NCI-H187 (cell line): ENCODE data around the gene ABHD17C.

Source experiments
- DNase-seq, 2 experiments: peaks; one replicate each; lab custom pipeline; 2025; lab: John Stamatoyannopoulos, UW

Gene ABHD17C

GRCh38 chr15:80787316-80787715 is 92.2 kb downstream of the ABHD17C start:
- DNase-seq, result no peak

DNA sequence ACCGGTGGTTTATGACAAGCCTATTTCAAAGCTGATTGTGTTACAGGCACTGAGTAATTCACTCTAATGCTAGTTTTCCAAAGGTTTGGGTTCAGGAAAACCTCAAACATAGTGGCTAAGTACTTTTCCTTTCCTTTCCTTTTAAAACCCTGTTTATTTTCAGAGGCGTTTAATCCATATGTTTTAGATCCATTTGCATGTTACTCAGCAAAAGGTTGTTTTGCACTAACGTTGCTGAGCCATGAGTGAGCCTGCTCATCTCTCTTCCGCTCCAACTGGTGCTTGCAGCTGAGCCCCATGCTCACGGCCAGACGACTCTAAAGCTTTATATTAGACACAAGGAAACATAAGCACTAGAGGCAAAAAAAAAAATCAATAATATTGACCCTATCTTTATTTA is 93.4 kb downstream of the ABHD17C start:
- DNase-seq, result no peak

GRCh38 chr15:80789296-80789695 is 94.2 kb downstream of the ABHD17C start:
- DNase-seq, result no peak

DNA sequence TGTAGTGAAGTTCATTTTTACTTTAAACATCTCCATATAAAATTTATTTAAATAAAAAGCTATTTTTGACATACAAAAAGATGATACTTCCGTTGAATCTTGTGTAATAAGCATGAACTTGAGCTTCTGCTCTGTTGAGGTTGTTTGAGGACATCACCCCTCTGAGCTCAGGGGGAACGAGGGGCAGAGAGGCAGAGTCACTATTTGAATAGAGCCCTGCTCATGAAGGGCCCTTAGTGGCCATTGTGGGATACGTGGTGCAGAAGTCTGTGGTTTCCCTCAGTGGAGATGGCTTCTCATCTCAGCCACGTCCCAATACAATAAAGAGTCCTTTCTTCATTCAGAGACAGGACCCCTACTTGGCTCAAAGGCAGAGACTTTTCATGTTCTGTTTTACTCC is 94.7 kb downstream of the ABHD17C start:
- DNase-seq, result no peak

GRCh38 chr15:80790236-80790635 is 95.1 kb downstream of the ABHD17C start:
- DNase-seq, result no peak

- no peak for DNase-seq
These were observed 95.9 kb downstream of the ABHD17C start for GRCh38 chr15:80791004-80791403.

- DNase-seq, result no peak
These were observed 101.3 kb downstream of the ABHD17C start for GRCh38 chr15:80796407-80796806.

DNA sequence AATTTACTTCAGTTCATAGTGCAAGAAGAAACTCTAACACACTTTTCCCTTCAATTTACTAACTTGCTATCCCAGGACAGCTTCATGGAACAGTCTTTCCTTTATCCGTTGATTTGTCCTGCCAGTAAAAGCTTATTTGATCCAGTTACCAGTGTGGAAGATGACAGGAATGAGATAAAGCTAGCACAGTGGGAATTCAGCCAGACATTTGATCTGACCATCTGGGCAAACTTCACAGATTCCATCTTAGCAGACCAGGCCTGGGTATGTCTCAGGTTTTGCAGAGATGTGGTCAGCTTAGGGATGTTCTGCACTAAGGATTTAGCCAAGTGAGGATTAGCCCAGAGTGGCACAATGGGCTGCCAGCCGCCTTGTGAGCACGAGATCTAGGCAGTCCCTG is 103.8 kb downstream of the ABHD17C start:
- DNase-seq, result no peak

GRCh38 chr15:80800067-80800466 is 105.0 kb downstream of the ABHD17C start:
- no peak for DNase-seq

GRCh38 chr15:80801891-80802680 is 107.0 kb downstream of the ABHD17C start:
- no peak for DNase-seq

DNA sequence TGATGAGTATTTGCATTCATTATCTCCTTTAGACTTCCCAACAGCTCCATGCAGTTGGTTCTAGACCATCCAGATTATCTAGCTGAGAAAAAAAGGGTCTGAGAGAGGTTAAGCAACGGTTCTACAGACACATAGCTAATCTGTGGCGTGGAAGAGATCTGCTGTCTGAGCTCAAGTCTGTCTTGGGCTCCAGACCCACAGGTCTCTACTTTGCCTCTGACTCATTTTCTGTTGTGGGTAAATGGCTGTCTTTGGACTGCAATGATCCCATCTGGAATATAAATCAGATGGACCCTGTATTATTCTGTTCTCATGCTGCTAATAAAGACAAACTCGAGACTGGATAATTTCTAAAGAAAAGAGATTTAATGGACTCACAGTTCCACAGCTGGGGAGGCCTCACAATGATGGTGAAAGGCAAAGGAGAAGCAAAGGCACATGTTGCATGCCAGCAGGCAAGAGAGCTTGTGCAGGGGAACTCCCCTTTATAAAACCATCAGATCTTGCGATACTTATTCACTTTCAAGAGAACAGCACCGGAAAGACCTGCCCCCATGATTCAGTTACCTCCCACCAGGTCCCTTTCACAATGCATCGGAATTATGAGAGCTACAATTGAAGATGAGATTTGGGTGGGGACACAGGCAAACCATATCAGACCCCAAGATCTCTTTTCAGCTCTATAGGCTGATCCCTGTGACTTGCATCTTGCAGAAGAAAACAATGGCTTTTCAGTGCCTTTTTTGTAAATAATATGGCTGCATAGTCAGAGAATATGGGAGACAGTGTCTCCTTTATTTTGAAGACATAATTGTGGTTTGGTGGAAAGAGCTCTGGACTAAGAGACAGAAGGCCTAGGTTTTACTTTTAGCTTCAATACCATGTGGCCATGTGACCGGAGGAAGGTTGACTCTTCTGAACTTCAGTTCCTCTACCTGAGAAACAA is 108.7 kb downstream of the ABHD17C start:
- DNase-seq, result no peak

DNA sequence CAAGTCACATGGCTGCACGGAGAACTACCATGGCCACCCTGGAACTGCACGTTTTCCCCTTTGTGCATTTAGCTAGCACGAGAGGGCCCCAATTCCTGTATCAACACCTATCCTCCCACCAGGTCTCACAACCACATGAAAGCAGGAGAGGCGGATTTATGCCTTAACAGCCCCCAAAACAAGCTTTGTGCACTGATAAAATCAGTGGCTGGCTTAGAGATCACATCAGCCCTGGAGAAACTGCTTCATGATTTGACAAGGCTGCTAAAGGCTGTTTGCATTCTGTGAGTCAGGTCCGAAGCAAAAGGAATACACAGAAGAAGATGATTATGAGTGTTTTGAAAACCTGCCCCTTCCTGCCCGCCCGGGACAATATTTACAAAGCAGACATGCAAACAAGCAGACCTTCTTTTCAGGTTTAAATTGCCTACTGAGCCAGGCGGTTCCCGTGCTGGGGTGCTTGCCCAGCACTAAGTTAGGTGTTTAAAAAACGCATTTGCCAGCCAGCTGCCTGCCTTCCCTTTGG is 109.9 kb downstream of the ABHD17C start:
- DNase-seq, result no peak
